Thyroid gland (tissue), 4 donors: Measurements from ENCODE around the gene BLID.

ENCODE experiments used
- CTCF ChIP-seq, 6 experiments: fragments of 200-600 bp in 3 of 6; fragments of 450-650 bp in 3 of 6; sonication (generic) in 3 of 6; IDR thresholded peaks; one replicate each; pipeline ENCODE4 v1.5.1; 2016 to 2019; ENCODE audit warnings: antibody characterized with exemption in 6 of 6, mild to moderate bottlenecking in 2 of 6, inconsistent platforms in 1 of 6, moderate library complexity in 1 of 6
- POLR2A ChIP-seq, 2 donors: fragments of 450-650 bp; IDR thresholded peaks; one replicate each; pipeline ENCODE4 v1.6.1; 2017; ENCODE audit warnings: antibody characterized with exemption in 2 of 2, mild to moderate bottlenecking in 2 of 2, moderate library complexity in 1 of 2

- TF ChIP-seq CTCF (IDR thresholded peaks at IDR 0.05) (no peak), POLR2A (IDR thresholded peaks at IDR 0.05) (no peak)
These were observed 7.4 kb upstream of the BLID start for GRCh38 chr11:122123263-122123929.
